OCI-LY1 (cell line): ENCODE measurements around the gene RFX2.

Source experiments
- H2AFZ ChIP-seq: fragments of 200-600 bp; sonication (generic), shearing (Covaris generic); 2 replicates; pipeline ENCODE4 v1.6.0; 2014; ENCODE audit warnings: antibody characterized with exemption, mild to moderate bottlenecking, low read length
- H3F3A ChIP-seq: fragments of 200-600 bp; sonication (generic), shearing (Covaris generic); 2 replicates; pipeline ENCODE4 v1.6.0; 2014; ENCODE audit warnings: mild to moderate bottlenecking, antibody characterized with exemption, low read length, moderate library complexity; ENCODE audit not compliant: insufficient read depth
- H3K27ac ChIP-seq: fragments of 200-600 bp; sonication (generic); 2 replicates; pipeline ENCODE4 v1.5.1; 2014; ENCODE audit warnings: low read length, mixed run types, mild to moderate bottlenecking, low read depth; ENCODE audit not compliant: poor library complexity, severe bottlenecking
- H3K27me3 ChIP-seq: fragments of 200-600 bp; sonication (generic); 2 replicates; pipeline ENCODE4 v1.6.0; 2014; ENCODE audit warnings: antibody characterized with exemption, mild to moderate bottlenecking, low read length, moderate library complexity; ENCODE audit not compliant: insufficient read depth
- H3K36me3 ChIP-seq: fragments of 200-600 bp; sonication (generic); 2 replicates; pipeline ENCODE4 v1.6.1; 2014; ENCODE audit warnings: mild to moderate bottlenecking, antibody characterized with exemption, low read length, moderate library complexity, mixed read lengths; ENCODE audit not compliant: insufficient read depth
- H3K4me1 ChIP-seq: fragments of 200-600 bp; sonication (generic); 2 replicates; pipeline ENCODE4 v1.5.1; 2014; ENCODE audit warnings: mild to moderate bottlenecking, low read length, moderate library complexity; ENCODE audit not compliant: insufficient read depth, severe bottlenecking
- H3K4me2 ChIP-seq: fragments of 200-600 bp; sonication (generic), shearing (Covaris generic); 2 replicates; pipeline ENCODE4 v1.6.1; 2014; ENCODE audit warnings: low read length
- H3K4me3 ChIP-seq: fragments of 200-600 bp; sonication (generic); 2 replicates; pipeline ENCODE4 v1.5.1; 2014; ENCODE audit warnings: low read length, low read depth, mild to moderate bottlenecking, mixed read lengths; ENCODE audit not compliant: poor library complexity, severe bottlenecking
- H3K79me2 ChIP-seq: fragments of 200-600 bp; shearing (Covaris generic); 2 replicates; pipeline ENCODE4 v1.6.1; 2016; ENCODE audit warnings: mixed run types, low read length, mixed read lengths; ENCODE audit not compliant: insufficient read depth
- H3K9ac ChIP-seq: fragments of 200-600 bp; sonication (generic), shearing (Covaris generic); 2 replicates; pipeline ENCODE4 v1.6.1; 2014; ENCODE audit warnings: mild to moderate bottlenecking, low read length, mixed read lengths
- H3K9me2 ChIP-seq: fragments of 200-600 bp; sonication (generic), shearing (Covaris generic); 2 replicates; pipeline ENCODE4 v1.6.1; 2014; ENCODE audit warnings: low read depth, mild to moderate bottlenecking, low read length, mixed read lengths
- H3K9me3 ChIP-seq: fragments of 200-600 bp; shearing (Covaris generic); 2 replicates; pipeline ENCODE4 v1.6.1; 2014; ENCODE audit warnings: low read length, mixed read lengths
- H4K20me1 ChIP-seq: fragments of 200-600 bp; sonication (generic), shearing (Covaris generic); 2 replicates; pipeline ENCODE4 v1.6.0; 2016; ENCODE audit warnings: mild to moderate bottlenecking, low read length; ENCODE audit not compliant: insufficient read depth
- EZH2 ChIP-seq: fragments of 200-600 bp; sonication (generic), shearing (Covaris generic); IDR thresholded peaks from 2 replicates; pipeline ENCODE4 v1.8.0; 2017; ENCODE audit warnings: borderline replicate concordance, mixed run types, mild to moderate bottlenecking, antibody characterized with exemption, low read length, moderate library complexity, mixed read lengths
- TF ChIP-seq, protein P1 (sequence below): fragments of 200-600 bp; sonication (generic), shearing (Covaris generic); IDR thresholded peaks from 2 replicates; pipeline ENCODE4 v1.5.1; 2017; ENCODE audit warnings: mild to moderate bottlenecking, antibody characterized with exemption, low read length, moderate library complexity, mixed read lengths

RFX2 gene

GRCh38 chr19:6020972-6021805, 89.1 kb downstream of the RFX2 start:
- Histone ChIP-seq H4K20me1 (no peaks in the 10 kb centered on the region), H3K79me2 (no peaks in the 10 kb centered on the region), H3K4me3 (no peak overlapping the region), H3K9me2 (no peaks in the 10 kb centered on the region), H2AFZ (no peak overlapping the region), H3F3A (no peaks in the 10 kb centered on the region), H3K4me2 (no peak overlapping the region), H3K9ac (no peak overlapping the region), H3K4me1 (no peaks in the 10 kb centered on the region), H3K27ac (no peak overlapping the region), H3K9me3 (no peaks in the 10 kb centered on the region), H3K36me3 (no peaks in the 10 kb centered on the region), H3K27me3 (peaks cover 6% of the 10 kb centered on the region; the same call in 1 of the 2 replicates)
- TF ChIP-seq, protein P1, sequence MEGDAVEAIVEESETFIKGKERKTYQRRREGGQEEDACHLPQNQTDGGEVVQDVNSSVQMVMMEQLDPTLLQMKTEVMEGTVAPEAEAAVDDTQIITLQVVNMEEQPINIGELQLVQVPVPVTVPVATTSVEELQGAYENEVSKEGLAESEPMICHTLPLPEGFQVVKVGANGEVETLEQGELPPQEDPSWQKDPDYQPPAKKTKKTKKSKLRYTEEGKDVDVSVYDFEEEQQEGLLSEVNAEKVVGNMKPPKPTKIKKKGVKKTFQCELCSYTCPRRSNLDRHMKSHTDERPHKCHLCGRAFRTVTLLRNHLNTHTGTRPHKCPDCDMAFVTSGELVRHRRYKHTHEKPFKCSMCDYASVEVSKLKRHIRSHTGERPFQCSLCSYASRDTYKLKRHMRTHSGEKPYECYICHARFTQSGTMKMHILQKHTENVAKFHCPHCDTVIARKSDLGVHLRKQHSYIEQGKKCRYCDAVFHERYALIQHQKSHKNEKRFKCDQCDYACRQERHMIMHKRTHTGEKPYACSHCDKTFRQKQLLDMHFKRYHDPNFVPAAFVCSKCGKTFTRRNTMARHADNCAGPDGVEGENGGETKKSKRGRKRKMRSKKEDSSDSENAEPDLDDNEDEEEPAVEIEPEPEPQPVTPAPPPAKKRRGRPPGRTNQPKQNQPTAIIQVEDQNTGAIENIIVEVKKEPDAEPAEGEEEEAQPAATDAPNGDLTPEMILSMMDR: peak; percentile 7; the same call in 1 of the 2 replicates
- no peak for TF ChIP-seq EZH2

GRCh38 chr19:6020166-6020882, 90.0 kb downstream of the RFX2 start:
- Histone ChIP-seq H3K9me2 (no peaks in the 10 kb centered on the region), H3K4me1 (no peaks in the 10 kb centered on the region), H3K9ac (no peak overlapping the region), H3K79me2 (no peaks in the 10 kb centered on the region), H3K27ac (no peak overlapping the region), H3K9me3 (no peaks in the 10 kb centered on the region), H3K4me3 (no peak overlapping the region), H3K36me3 (no peaks in the 10 kb centered on the region), H2AFZ (no peak overlapping the region), H3K27me3 (peaks cover 6% of the 10 kb centered on the region; the same call in 1 of the 2 replicates), H3K4me2 (no peak overlapping the region), H3F3A (no peaks in the 10 kb centered on the region), H4K20me1 (no peaks in the 10 kb centered on the region)
- TF ChIP-seq EZH2: no peak
- TF ChIP-seq, protein P1: no peak

DNA sequence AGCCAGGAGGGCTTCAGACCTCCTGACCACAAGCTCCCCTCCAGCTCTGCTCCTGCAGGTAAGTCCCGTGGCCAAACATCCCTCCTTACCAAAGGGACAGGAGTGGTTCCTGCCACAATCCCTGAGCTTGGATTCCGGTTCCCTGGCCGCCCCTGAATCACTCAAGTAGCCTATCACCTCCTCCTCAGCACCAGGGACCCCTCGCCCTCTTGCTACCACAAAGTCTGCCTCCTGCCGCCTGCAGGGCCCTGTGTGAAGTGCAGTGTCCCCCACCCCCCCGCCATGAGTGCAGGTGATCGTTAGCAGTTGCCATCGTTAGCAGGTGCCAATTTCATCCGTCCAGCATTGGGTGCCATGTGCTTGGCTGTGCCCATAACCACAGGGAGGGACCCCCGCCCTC, 91.5 kb downstream of the RFX2 start:
- Histone ChIP-seq H3K9me2 (no peaks in the 10 kb centered on the region), H4K20me1 (no peaks in the 10 kb centered on the region), H3K36me3 (no peaks in the 10 kb centered on the region), H3K27me3 (peaks cover 6% of the 10 kb centered on the region; the same call in 1 of the 2 replicates), H3K9me3 (no peaks in the 10 kb centered on the region), H3K27ac (no peak overlapping the region), H3K79me2 (no peaks in the 10 kb centered on the region), H3F3A (no peaks in the 10 kb centered on the region), H3K4me3 (no peak overlapping the region), H3K9ac (no peak overlapping the region), H3K4me1 (no peaks in the 10 kb centered on the region), H3K4me2 (no peak overlapping the region), H2AFZ (no peak overlapping the region)
- TF ChIP-seq EZH2: no peak
- TF ChIP-seq, protein P1: peak; percentile 64; the same call in 1 of the 2 replicates
